Fibroblast of lung (primary cell): ENCODE measurements around the gene CHKA. TPM values are rescaled to one million over a fixed set of nuclear protein-coding genes. Genes with fewer than 3 reads are reported as not detected.

Source experiments
- DNase-seq, 2 donors: peaks; one replicate each; pipeline versions ENCODE4 v3.0.0 to v3.0.0-alpha.2; 2010; ENCODE audit warnings: low read depth in 2 of 2
- H2AFZ ChIP-seq: 2 replicates; pipeline ENCODE4 v1.5.1; 2012; ENCODE audit warnings: low read length, control low read depth, inconsistent platforms
- H3K27ac ChIP-seq: 2 replicates; pipeline ENCODE4 v1.5.1; 2011; ENCODE audit warnings: low read length, control low read depth; ENCODE audit not compliant: insufficient read depth
- H3K27me3 ChIP-seq: 2 replicates; pipeline ENCODE4 v1.5.1; 2011; ENCODE audit warnings: mild to moderate bottlenecking, low read length; ENCODE audit not compliant: control insufficient read depth, insufficient read depth
- H3K36me3 ChIP-seq: 2 replicates; pipeline ENCODE4 v1.5.1; 2011; ENCODE audit warnings: low read length; ENCODE audit not compliant: control insufficient read depth, insufficient read depth
- H3K4me1 ChIP-seq: 2 replicates; pipeline ENCODE4 v1.5.1; 2011; ENCODE audit warnings: low read length; ENCODE audit not compliant: control insufficient read depth, insufficient read depth; ENCODE audit errors: extremely low read depth
- H3K4me2 ChIP-seq: 2 replicates; pipeline ENCODE4 v1.5.1; 2011; ENCODE audit warnings: low read length, control low read depth; ENCODE audit not compliant: insufficient read depth; ENCODE audit errors: extremely low read depth
- H3K4me3 ChIP-seq, 4 experiments: fragments of 200-600 bp in 1 of 4; sonication (generic) in 1 of 4; replicated peaks in 1 of 4; 2 replicates each; pipeline ENCODE4 v1.5.1; 2011 to 2016; ENCODE audit warnings: low read length in 4 of 4, low read depth in 3 of 4, mild to moderate bottlenecking in 3 of 4, control low read depth in 2 of 4, inconsistent platforms in 1 of 4, mixed read lengths in 1 of 4; ENCODE audit not compliant: insufficient read depth in 1 of 4; ENCODE audit errors: control extremely low read depth in 1 of 4
- H3K79me2 ChIP-seq: 2 replicates; pipeline ENCODE4 v1.5.1; 2012; ENCODE audit warnings: mild to moderate bottlenecking, low read length, inconsistent platforms; ENCODE audit not compliant: control insufficient read depth, insufficient read depth
- H3K9ac ChIP-seq: 2 replicates; pipeline ENCODE4 v1.5.1; 2011; ENCODE audit warnings: mild to moderate bottlenecking, low read length, control low read depth; ENCODE audit not compliant: insufficient read depth
- H3K9me3 ChIP-seq: 2 replicates; pipeline ENCODE4 v1.5.1; 2012; ENCODE audit warnings: low read depth, low read length; ENCODE audit not compliant: control insufficient read depth, insufficient read depth
- H4K20me1 ChIP-seq: 2 replicates; pipeline ENCODE4 v1.5.1; 2011; ENCODE audit warnings: low read length; ENCODE audit not compliant: control insufficient read depth, insufficient read depth; ENCODE audit errors: extremely low read depth
- CTCF ChIP-seq, 2 donors: IDR thresholded peaks in 1 of 2; conservative IDR thresholded peaks in 1 of 2; 1 replicate in 1 of 2; 2 replicates in 1 of 2; pipeline ENCODE4 v1.5.1; 2011 to 2012; ENCODE audit warnings: low read length in 2 of 2, control low read depth in 1 of 2, inconsistent platforms in 1 of 2, low read depth in 1 of 2, mild to moderate bottlenecking in 1 of 2
- EZH2 ChIP-seq: IDR thresholded peaks from 2 replicates; pipeline ENCODE4 v1.5.1; 2012; ENCODE audit warnings: low read length, control low read depth, mild to moderate bottlenecking; ENCODE audit errors: missing control alignments
- polyA minus RNA-seq: library from RNA; depleted of rRNA, polyadenylated mRNA; stranded (reverse); fragments of >200 nt; gene quantifications from 2 replicates; pipeline ENCODE4 v1.2.3, GENCODE V29; 2011; ENCODE audit warnings: low replicate concordance
- polyA plus RNA-seq, 2 donors: library from polyadenylated mRNA; depleted of rRNA in 1 of 2; stranded (reverse) in 1 of 2; unstranded in 1 of 2; fragments of >200 nt; gene quantifications; 2 replicates each; pipeline ENCODE4 v1.2.1, GENCODE V29; 2011 to 2012; ENCODE audit warnings: missing spikeins in 1 of 2
- total RNA-seq: library from RNA; depleted of rRNA; stranded (reverse); fragments of >200 nt; gene quantifications from 2 replicates; pipeline ENCODE4 v1.2.1, GENCODE V29; 2014

Gene CHKA
- total RNA-seq (8.0 and 8.4 TPM in 2 replicates), polyA plus RNA-seq (7.2 and 7.4 TPM in 2 replicates), polyA minus RNA-seq (5.4 and 9.0 TPM in 2 replicates)
- 4.8 and 5.8 TPM in 2 replicates for polyA plus RNA-seq (2012)

- H4K20me1 ChIP-seq = no peaks in the 10 kb centered on the region
- H2AFZ ChIP-seq = peak within 1 kb of the TSS; percentile 86
- H3K27me3 ChIP-seq = peaks cover 2% of the 10 kb centered on the region
- peak; percentile 80 to 85 for DNase-seq
- peak within 1 kb of the TSS; percentile 85 for H3K4me2 ChIP-seq
- H3K4me1 ChIP-seq = peaks cover 6% of the 10 kb centered on the region
- no peaks in the 10 kb centered on the region for H3K9me3 ChIP-seq
- H3K9ac ChIP-seq = peak within 1 kb of the TSS; percentile 71
- no peak for TF ChIP-seq EZH2
- TF ChIP-seq CTCF (conservative IDR thresholded peaks at IDR 0.05 in 1 of 2, IDR thresholded peaks at IDR 0.05 in 1 of 2; ENCODE audit: low read depth in 1 of 2, low read length in 2 of 2) = no peak
- peak within 1 kb of the TSS; percentile 66 to 77 (median 66) for H3K4me3 ChIP-seq
- peaks cover 2% of the 10 kb centered on the region for H3K79me2 ChIP-seq
- H3K36me3 ChIP-seq = no peaks in the 10 kb centered on the region
- H3K27ac ChIP-seq = peak within 1 kb of the TSS; percentile 84
Observed at GRCh38 chr11:68121067-68121899, at the start of gene CHKA. Gene CHKA (minus strand): TSS chr11:68121388. CDS start chr11:68121177, 211 bp downstream.

- no peak overlapping the region for H2AFZ ChIP-seq
- no peak overlapping the region for H3K27ac ChIP-seq
- H4K20me1 ChIP-seq = no peaks in the 10 kb centered on the region
- TF ChIP-seq CTCF (conservative IDR thresholded peaks at IDR 0.05 in 1 of 2, IDR thresholded peaks at IDR 0.05 in 1 of 2; ENCODE audit: low read depth in 1 of 2, low read length in 2 of 2) (no peak), EZH2 (no peak)
- no peak overlapping the region for H3K4me2 ChIP-seq
- peaks cover 17% of the 10 kb centered on the region for H3K36me3 ChIP-seq
- no peaks in the 10 kb centered on the region for H3K27me3 ChIP-seq
- H3K9ac ChIP-seq = no peak overlapping the region
- no peaks in the 10 kb centered on the region for H3K9me3 ChIP-seq
- H3K4me1 ChIP-seq = no peaks in the 10 kb centered on the region
- no peaks in the 10 kb centered on the region for H3K79me2 ChIP-seq
- H3K4me3 ChIP-seq = no peak overlapping the region
- DNase-seq = no peak
Observed at GRCh38 chr11:68169442-68169841, 48.3 kb upstream of the CHKA start.

GRCh38 chr11:68168694-68169093, 47.5 kb upstream of the CHKA start:
- Histone ChIP-seq H3K27me3 (no peaks in the 10 kb centered on the region), H3K4me3 (no peak overlapping the region), H3K36me3 (peaks cover 19% of the 10 kb centered on the region), H3K27ac (no peak overlapping the region), H4K20me1 (no peaks in the 10 kb centered on the region), H2AFZ (no peak overlapping the region), H3K9me3 (no peaks in the 10 kb centered on the region), H3K4me1 (no peaks in the 10 kb centered on the region), H3K4me2 (no peak overlapping the region), H3K9ac (no peak overlapping the region), H3K79me2 (no peaks in the 10 kb centered on the region)
- TF ChIP-seq EZH2 (no peak), CTCF (conservative IDR thresholded peaks at IDR 0.05 in 1 of 2, IDR thresholded peaks at IDR 0.05 in 1 of 2; ENCODE audit: low read depth in 1 of 2, low read length in 2 of 2) (no peak)
- DNase-seq = no peak
